VCaP (cell line): ENCODE data around the gene MRPL24.

Experiments
- H3K27ac ChIP-seq: fragments of 450-650 bp; 2 replicates; pipeline ENCODE4 v1.5.1; 2017
- TF ChIP-seq, protein P1 (sequence below): fragments of 450-650 bp; conservative IDR thresholded peaks from 2 replicates; pipeline ENCODE4 v1.5.1; 2017; ENCODE audit warnings: mild to moderate bottlenecking, moderate library complexity

MRPL24 gene

DNA sequence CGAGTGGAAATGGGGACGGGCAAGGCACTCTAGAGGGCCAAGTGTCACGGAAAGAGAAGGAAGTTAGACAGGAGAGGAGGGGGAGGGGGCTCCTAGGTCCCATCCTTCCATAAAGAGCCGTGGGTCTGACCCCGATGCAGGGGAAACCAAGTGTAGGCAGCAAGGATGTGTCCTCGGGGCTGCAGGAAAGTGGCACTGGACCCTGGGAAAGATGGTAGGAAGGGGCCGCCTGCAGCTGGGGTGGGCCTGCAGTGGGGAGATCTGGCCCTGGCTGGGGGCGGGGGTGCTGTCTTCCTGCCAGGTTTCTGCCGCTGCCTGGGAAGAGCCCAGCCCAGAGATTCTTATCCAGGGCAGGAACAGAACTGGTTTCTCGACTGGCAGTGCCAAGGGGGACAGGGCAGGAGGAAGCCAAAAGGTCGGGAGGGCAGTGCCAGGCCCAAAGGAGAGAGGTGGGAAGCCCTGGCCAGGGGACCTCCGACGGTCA, 48.4 kb downstream of the MRPL24 start:
- TF ChIP-seq, protein P1, sequence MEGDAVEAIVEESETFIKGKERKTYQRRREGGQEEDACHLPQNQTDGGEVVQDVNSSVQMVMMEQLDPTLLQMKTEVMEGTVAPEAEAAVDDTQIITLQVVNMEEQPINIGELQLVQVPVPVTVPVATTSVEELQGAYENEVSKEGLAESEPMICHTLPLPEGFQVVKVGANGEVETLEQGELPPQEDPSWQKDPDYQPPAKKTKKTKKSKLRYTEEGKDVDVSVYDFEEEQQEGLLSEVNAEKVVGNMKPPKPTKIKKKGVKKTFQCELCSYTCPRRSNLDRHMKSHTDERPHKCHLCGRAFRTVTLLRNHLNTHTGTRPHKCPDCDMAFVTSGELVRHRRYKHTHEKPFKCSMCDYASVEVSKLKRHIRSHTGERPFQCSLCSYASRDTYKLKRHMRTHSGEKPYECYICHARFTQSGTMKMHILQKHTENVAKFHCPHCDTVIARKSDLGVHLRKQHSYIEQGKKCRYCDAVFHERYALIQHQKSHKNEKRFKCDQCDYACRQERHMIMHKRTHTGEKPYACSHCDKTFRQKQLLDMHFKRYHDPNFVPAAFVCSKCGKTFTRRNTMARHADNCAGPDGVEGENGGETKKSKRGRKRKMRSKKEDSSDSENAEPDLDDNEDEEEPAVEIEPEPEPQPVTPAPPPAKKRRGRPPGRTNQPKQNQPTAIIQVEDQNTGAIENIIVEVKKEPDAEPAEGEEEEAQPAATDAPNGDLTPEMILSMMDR, result no peak
- H3K27ac ChIP-seq, result peak overlapping the region; percentile 71

DNA sequence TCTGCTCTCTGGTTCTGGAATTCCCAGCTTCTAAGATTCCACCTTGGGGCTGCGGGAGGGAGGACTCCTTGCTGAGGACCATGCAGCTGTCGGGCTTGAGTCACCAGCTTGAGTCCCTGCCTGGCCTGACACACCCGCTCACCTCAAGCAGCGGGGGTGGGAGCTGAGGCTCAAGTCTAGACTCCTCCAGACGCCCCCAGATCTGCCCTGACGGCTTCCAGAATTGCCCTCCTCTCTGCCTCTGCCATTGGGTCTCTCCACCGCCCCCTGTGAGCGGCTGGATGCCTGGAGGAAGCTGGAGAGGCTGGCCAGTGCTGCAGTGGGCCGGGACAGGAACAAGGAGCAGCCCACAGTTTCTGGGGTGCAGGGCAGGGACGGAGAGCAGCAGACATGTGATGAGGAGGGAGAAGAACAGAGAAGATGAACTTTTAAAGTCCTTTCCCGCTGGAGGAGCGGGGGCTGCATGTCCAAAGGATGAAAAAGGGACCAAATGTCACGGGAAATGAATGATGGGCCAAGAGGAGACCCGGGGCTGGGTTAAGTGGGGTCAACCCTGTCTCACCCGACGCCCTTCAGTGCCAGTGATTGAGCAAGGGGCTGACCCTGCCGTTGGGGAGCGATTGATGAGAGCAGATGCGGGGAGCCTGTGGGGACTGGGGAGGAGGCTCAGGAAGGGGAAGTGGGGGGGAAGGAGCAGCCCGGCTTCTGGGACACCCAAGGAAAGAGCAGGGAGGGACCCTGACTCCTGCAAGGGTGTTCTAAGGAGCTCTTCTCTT, 49.0 kb downstream of the MRPL24 start:
- peak overlapping the region; percentile 71 for H3K27ac ChIP-seq
- TF ChIP-seq, protein P1, result no peak

DNA sequence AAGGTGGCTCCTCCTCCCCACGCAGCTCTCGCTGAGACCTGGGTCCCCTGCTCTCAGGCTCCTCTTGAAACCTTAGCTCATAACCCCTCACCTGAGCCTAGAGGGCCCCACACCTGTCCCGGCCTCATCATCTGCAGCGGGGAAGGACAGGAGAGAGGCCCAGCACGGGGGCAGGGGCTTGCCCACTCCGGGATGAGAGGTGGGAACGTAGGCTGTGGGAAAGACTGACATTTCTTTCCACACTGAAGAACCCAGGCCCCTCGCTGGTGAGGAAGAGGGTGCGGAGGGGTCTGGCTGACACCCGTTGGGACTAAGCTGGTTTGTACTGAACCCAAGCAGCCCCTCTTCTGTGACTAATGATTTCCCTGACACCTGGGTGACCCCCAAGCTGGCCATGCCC, 49.7 kb downstream of the MRPL24 start:
- H3K27ac ChIP-seq, result peak overlapping the region; percentile 71; the same call in 1 of the 2 replicates

DNA sequence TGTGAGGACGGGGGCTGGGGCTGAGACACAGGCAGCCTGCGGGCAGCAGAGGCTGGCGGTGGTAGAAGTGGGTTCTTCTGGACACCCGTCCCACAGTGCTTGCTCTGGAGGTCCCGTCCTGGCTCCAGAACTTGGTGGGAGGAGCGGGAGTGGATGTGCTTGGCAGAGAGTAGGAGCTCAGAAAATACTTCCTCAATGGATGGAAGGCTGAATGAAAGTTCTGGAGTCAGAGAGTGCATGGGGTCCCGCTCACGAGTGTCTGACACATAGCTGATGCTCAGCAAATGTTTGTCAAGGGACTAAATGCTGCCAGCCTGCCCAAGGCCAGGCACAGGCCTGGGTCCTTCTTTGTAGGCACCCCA, 50.2 kb downstream of the MRPL24 start:
- H3K27ac ChIP-seq, result peak overlapping the region; percentile 35; the same call in 1 of the 2 replicates
- TF ChIP-seq, protein P1, result no peak

More for the DNA sequence above, 49.7 kb downstream of the MRPL24 start:
- TF ChIP-seq, protein P1, result no peak

DNA sequence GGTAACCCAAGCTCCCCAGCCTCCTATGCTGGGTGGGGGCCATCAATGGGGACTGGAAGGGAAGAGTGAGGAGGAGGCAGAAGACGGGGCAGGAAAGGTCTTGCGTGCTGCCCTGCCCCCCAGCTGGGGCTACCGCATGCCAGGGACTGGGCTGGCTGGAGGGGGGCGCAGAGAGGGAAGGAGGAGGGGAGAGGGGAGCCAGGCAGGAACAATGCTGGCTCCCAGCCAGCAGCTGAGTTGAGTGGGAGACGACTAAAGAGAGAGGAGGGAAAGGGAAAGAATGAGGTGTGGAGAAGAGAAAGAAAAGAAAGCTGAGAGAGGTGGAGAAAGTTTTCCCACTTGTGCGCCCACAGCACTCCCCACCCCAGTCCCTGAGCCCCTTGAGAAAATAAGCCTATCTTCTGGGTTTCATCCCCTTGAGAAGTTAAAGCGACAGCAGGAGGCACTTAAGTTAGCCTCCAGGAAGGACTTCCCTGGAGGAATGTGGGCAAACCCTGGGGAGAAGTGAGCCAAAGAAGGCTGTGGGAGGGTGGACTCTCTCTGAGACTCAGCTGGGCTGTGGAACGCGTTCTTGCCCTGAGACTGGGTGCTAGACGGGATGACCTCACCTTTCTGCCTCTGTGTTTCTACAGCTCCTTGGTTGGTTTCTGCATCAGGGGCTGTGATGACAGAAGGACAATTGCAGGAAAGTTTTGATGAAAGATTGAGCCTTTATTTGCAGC, 50.8 kb downstream of the MRPL24 start:
- H3K27ac ChIP-seq, result peak overlapping the region; percentile 35; the same call in 1 of the 2 replicates
- TF ChIP-seq, protein P1, result no peak

DNA sequence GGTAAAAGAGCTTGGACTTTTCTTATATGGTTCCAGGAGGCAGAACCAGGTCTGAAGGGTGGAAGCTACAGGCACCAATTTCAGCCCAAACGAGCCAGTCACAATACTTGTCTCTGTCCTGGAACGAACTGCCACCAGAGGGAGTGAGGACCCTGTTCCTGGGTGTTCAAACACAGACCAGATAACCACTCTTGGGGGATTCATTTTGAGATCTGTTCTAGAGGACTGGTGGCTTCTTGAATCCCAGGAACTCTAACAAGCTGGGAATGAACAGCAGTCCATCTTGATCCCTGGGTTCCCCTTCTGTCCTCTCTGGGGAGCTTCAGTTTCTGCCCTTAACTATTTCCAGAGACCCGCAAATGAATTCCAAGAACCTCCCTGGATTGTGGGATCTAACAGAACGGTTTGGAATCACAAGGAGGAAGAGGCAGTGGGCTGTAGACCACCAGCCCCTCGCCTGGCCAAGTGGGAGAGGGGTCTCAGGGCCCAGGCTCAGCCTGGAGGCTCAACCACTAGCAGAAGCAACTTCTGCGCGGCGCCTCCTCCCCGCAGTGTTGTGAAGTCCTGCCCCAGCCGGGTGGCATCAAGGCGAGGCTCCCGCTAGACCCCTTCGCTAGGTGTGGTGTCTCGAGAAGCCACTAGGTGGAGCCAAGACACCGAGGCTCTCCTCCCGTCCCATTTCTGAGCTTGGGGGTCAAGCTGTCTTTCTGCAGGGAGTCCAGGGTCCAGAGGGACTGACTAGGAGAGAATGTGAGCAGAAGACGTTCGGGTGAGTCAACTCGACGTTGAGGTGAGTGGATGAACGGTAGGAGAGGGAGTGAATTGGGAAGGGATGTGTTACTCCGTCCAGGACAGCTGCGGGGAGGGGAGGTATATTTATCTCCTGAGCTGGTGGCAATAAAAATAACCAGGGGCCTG, 51.6 kb downstream of the MRPL24 start:
- TF ChIP-seq, protein P1, result peak; percentile 91
- H3K27ac ChIP-seq, result peak overlapping the region; percentile 35; the same call in 1 of the 2 replicates
